H9 (cell line): ENCODE measurements around the gene PCSK9. TPM values are rescaled to one million over a fixed set of nuclear protein-coding genes. Genes with fewer than 3 reads are reported as not detected.

Experiments used
- DNase-seq: peaks from one replicate; pipeline ENCODE4 v3.0.0-alpha.2; 2017
- H2AFZ ChIP-seq: one replicate; pipeline ENCODE4 v1.6.1; 2013; ENCODE audit warnings: mild to moderate bottlenecking, low read length, control low read depth, moderate library complexity
- H2AK5ac ChIP-seq: 2 replicates; pipeline ENCODE4 v1.6.1; 2013; ENCODE audit warnings: low read length, control low read depth, mixed read lengths; ENCODE audit not compliant: insufficient read length
- H2BK120ac ChIP-seq: one replicate; pipeline ENCODE4 v1.6.1; 2013; ENCODE audit warnings: low read depth, mild to moderate bottlenecking, low read length, control low read depth, inconsistent platforms; ENCODE audit not compliant: poor library complexity, severe bottlenecking
- H2BK12ac ChIP-seq: 2 replicates; pipeline ENCODE4 v1.6.1; 2013; ENCODE audit warnings: low read length, control low read depth, mixed read lengths, low read depth; ENCODE audit not compliant: insufficient read length
- H2BK15ac ChIP-seq: 2 replicates; pipeline ENCODE4 v1.6.1; 2013; ENCODE audit warnings: low read depth, low read length, control low read depth
- H2BK20ac ChIP-seq: one replicate; pipeline ENCODE4 v1.6.1; 2013; ENCODE audit warnings: low read depth, mild to moderate bottlenecking, low read length, control low read depth, inconsistent platforms; ENCODE audit not compliant: poor library complexity, severe bottlenecking
- H2BK5ac ChIP-seq: 2 replicates; pipeline ENCODE4 v1.6.1; 2013; ENCODE audit warnings: low read length, control low read depth, mixed read lengths; ENCODE audit not compliant: insufficient read length
- H3K14ac ChIP-seq: 2 replicates; pipeline ENCODE4 v1.6.1; 2013; ENCODE audit warnings: low read length, control low read depth; ENCODE audit not compliant: insufficient read depth
- H3K18ac ChIP-seq: 2 replicates; pipeline ENCODE4 v1.6.1; 2013; ENCODE audit warnings: low read depth, mild to moderate bottlenecking, mixed read lengths, low read length, control low read depth; ENCODE audit not compliant: insufficient read length
- H3K23ac ChIP-seq: 2 replicates; pipeline ENCODE4 v1.6.1; 2013; ENCODE audit warnings: low read length, control low read depth, mixed read lengths, low read depth; ENCODE audit not compliant: insufficient read length
- H3K23me2 ChIP-seq: 2 replicates; pipeline ENCODE4 v1.6.1; 2013; ENCODE audit warnings: low read depth, mild to moderate bottlenecking, mixed read lengths, low read length, control low read depth; ENCODE audit not compliant: insufficient read length, poor library complexity, severe bottlenecking
- H3K27ac ChIP-seq: 2 replicates; pipeline ENCODE4 v1.5.1; 2013; ENCODE audit warnings: low read length, control low read depth, mixed read lengths, low read depth; ENCODE audit not compliant: insufficient read length
- H3K27me3 ChIP-seq: 2 replicates; pipeline ENCODE4 v1.6.1; 2013; ENCODE audit warnings: low read length, control low read depth, inconsistent platforms; ENCODE audit not compliant: insufficient read depth
- H3K4ac ChIP-seq: 2 replicates; pipeline ENCODE4 v1.6.1; 2013; ENCODE audit warnings: low read depth, mild to moderate bottlenecking, control low read depth, inconsistent platforms, low read length, moderate library complexity
- H3K4me1 ChIP-seq: 2 replicates; pipeline ENCODE4 v1.6.1; 2013; ENCODE audit warnings: low read length, control low read depth, inconsistent platforms; ENCODE audit not compliant: insufficient read depth
- H3K4me2 ChIP-seq: 2 replicates; pipeline ENCODE4 v1.6.1; 2013; ENCODE audit warnings: low read length, control low read depth, mixed read lengths; ENCODE audit not compliant: insufficient read length, insufficient read depth
- H3K56ac ChIP-seq: 2 replicates; pipeline ENCODE4 v1.6.1; 2013; ENCODE audit warnings: low read depth, mild to moderate bottlenecking, mixed read lengths, low read length, control low read depth; ENCODE audit not compliant: insufficient read length
- H3K79me1 ChIP-seq: 2 replicates; pipeline ENCODE4 v1.6.1; 2013; ENCODE audit warnings: low read depth, mild to moderate bottlenecking, moderate library complexity, low read length, control low read depth, inconsistent platforms; ENCODE audit not compliant: insufficient read depth, poor library complexity, severe bottlenecking
- H3K79me2 ChIP-seq: 2 replicates; pipeline ENCODE4 v1.6.1; 2013; ENCODE audit warnings: low read length, control low read depth, inconsistent platforms; ENCODE audit not compliant: insufficient read depth
- H3K9ac ChIP-seq: 2 replicates; pipeline ENCODE4 v1.6.1; 2013; ENCODE audit warnings: low read length, control low read depth, mixed read lengths; ENCODE audit not compliant: insufficient read length; ENCODE audit errors: extremely low read depth
- H3K9me3 ChIP-seq: one replicate; pipeline ENCODE4 v1.6.1; 2013; ENCODE audit warnings: low read depth, low read length, inconsistent platforms; ENCODE audit not compliant: control insufficient read depth
- H3T11ph ChIP-seq: one replicate; pipeline ENCODE4 v1.6.1; 2013; ENCODE audit warnings: mild to moderate bottlenecking, low read length, control low read depth, inconsistent platforms
- H4K20me1 ChIP-seq: one replicate; pipeline ENCODE4 v1.6.1; 2013; ENCODE audit not compliant: control insufficient read depth, insufficient read length, insufficient read depth
- H4K5ac ChIP-seq: 2 replicates; pipeline ENCODE4 v1.6.1; 2013; ENCODE audit warnings: low read depth, mild to moderate bottlenecking, mixed read lengths, low read length, control low read depth; ENCODE audit not compliant: insufficient read length
- H4K8ac ChIP-seq: replicated peaks from 2 replicates; pipeline ENCODE4 v1.6.1; 2013; ENCODE audit warnings: low read length, control low read depth, mixed read lengths, low read depth; ENCODE audit not compliant: insufficient read length
- H4K91ac ChIP-seq: 2 replicates; pipeline ENCODE4 v1.6.1; 2013; ENCODE audit warnings: low read depth, mild to moderate bottlenecking, moderate library complexity, mixed read lengths, low read length, control low read depth; ENCODE audit not compliant: insufficient read length
- H3K27ac Mint-ChIP-seq, 3 experiments: 2 replicates in 2 of 3; 3 replicates in 1 of 3; pipeline ENCODE4 v1.8.0; 2020 to 2021; ENCODE audit warnings: mixed read lengths in 3 of 3, mild to moderate bottlenecking in 1 of 3, moderate library complexity in 1 of 3
- H3K27me3 Mint-ChIP-seq: 2 replicates; pipeline ENCODE4 v1.8.0; 2021; ENCODE audit warnings: low read depth, mild to moderate bottlenecking, moderate library complexity, mixed read lengths
- H3K36me3 Mint-ChIP-seq, 3 experiments: 2 replicates in 2 of 3; 3 replicates in 1 of 3; pipeline ENCODE4 v1.8.0; 2020 to 2021; ENCODE audit warnings: low read depth in 3 of 3, mixed read lengths in 3 of 3; ENCODE audit not compliant: insufficient read depth in 1 of 3
- H3K4me1 Mint-ChIP-seq, 2 experiments: 2 replicates each; pipeline ENCODE4 v1.8.0; 2020; ENCODE audit warnings: mixed read lengths in 2 of 2
- H3K4me3 Mint-ChIP-seq, 2 experiments: 2 replicates in 1 of 2; 3 replicates in 1 of 2; pipeline ENCODE4 v1.8.0; 2020 to 2021; ENCODE audit warnings: mild to moderate bottlenecking in 2 of 2, mixed read lengths in 2 of 2, moderate library complexity in 1 of 2
- H3K9me3 Mint-ChIP-seq, 2 experiments: 2 replicates in 1 of 2; 3 replicates in 1 of 2; pipeline ENCODE4 v1.8.0; 2020; ENCODE audit warnings: mild to moderate bottlenecking in 2 of 2, mixed read lengths in 2 of 2, moderate library complexity in 1 of 2
- CTCF ChIP-seq: fragments of 200-600 bp; sonication (generic); conservative IDR thresholded peaks from 3 replicates; pipeline ENCODE4 v1.8.0; 2021; ENCODE audit warnings: antibody characterized with exemption, mild to moderate bottlenecking
- WGBS: extraction: QIAGEN DNeasy Blood & Tissue Kit; methylation state at CpG from one replicate; pipeline ENCODE4 v1.1.7; 2013; ENCODE audit warnings: missing lambda C conversion rate, low lambda C conversion rate, mixed read lengths; ENCODE audit not compliant: insufficient read length; ENCODE audit errors: extremely low coverage; 5-methylcytosine and 5-hydroxymethylcytosine counted together
- total RNA-seq: library from RNA; stranded (reverse); gene quantifications from 2 replicates; pipeline ENCODE4 v1.2.1, GENCODE V29; 2021

PCSK9 gene
- total RNA-seq, 1 experiment from 2014 or later = 75.1 TPM

GRCh38 chr1:55063577-55063942 lies 24.2 kb downstream of the PCSK9 start:
- H2BK120ac ChIP-seq = no peak overlapping the region
- no peak overlapping the region for H3K23ac ChIP-seq
- no peak overlapping the region for H4K5ac ChIP-seq
- no peaks in the 10 kb centered on the region for H3K79me2 ChIP-seq
- Mint-ChIP-seq H3K4me3 (no peak overlapping the region; a peak in 1 of 5 replicates), H3K9me3 (no peaks in the 10 kb centered on the region), H3K4me1 (0 out of 4 replicates have a peak, but pooled peaks cover 0 to 3% of the 10 kb centered on the region in 2 experiments), H3K27me3 (no peaks in the 10 kb centered on the region), H3K36me3 (peaks cover under 1 to 77% (median 34%) of the 10 kb centered on the region in 3 experiments; a peak in 6 of 7 replicates), H3K27ac (no peak overlapping the region)
- no peak overlapping the region for H2AK5ac ChIP-seq
- H3K23me2 ChIP-seq = no peaks in the 10 kb centered on the region
- no CpG with 5 or more reads among the region's 9 CpGs for WGBS
- no peak overlapping the region for H3K56ac ChIP-seq
- H2BK12ac ChIP-seq = no peak overlapping the region
- H3K27me3 ChIP-seq = no peaks in the 10 kb centered on the region
- no peak overlapping the region for H4K91ac ChIP-seq
- H2BK20ac ChIP-seq = no peak overlapping the region
- H4K20me1 ChIP-seq = peaks cover 2% of the 10 kb centered on the region
- no peak overlapping the region for H2BK5ac ChIP-seq
- no peaks in the 10 kb centered on the region for H3K4me1 ChIP-seq
- H3K27ac ChIP-seq = no peak overlapping the region
- no peak overlapping the region for H3T11ph ChIP-seq
- no peak overlapping the region for H3K14ac ChIP-seq
- H4K8ac ChIP-seq = no peak overlapping the region
- H3K18ac ChIP-seq = no peak overlapping the region
- H3K79me1 ChIP-seq = no peaks in the 10 kb centered on the region
- no peaks in the 10 kb centered on the region for H3K9me3 ChIP-seq
- H3K4ac ChIP-seq = no peak overlapping the region
- H2BK15ac ChIP-seq = no peak overlapping the region
- no peak for TF ChIP-seq CTCF
- no peak for DNase-seq
- H3K9ac ChIP-seq = no peak overlapping the region
- H2AFZ ChIP-seq = no peak overlapping the region
- no peak overlapping the region for H3K4me2 ChIP-seq
